ENCODE data around the gene PMF1.
A peak's percentile ranks its signal among the peaks of the same experiment; 100 is the strongest.

The PMF1 gene, protein sequence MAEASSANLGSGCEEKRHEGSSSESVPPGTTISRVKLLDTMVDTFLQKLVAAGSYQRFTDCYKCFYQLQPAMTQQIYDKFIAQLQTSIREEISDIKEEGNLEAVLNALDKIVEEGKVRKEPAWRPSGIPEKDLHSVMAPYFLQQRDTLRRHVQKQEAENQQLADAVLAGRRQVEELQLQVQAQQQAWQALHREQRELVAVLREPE

DNA sequence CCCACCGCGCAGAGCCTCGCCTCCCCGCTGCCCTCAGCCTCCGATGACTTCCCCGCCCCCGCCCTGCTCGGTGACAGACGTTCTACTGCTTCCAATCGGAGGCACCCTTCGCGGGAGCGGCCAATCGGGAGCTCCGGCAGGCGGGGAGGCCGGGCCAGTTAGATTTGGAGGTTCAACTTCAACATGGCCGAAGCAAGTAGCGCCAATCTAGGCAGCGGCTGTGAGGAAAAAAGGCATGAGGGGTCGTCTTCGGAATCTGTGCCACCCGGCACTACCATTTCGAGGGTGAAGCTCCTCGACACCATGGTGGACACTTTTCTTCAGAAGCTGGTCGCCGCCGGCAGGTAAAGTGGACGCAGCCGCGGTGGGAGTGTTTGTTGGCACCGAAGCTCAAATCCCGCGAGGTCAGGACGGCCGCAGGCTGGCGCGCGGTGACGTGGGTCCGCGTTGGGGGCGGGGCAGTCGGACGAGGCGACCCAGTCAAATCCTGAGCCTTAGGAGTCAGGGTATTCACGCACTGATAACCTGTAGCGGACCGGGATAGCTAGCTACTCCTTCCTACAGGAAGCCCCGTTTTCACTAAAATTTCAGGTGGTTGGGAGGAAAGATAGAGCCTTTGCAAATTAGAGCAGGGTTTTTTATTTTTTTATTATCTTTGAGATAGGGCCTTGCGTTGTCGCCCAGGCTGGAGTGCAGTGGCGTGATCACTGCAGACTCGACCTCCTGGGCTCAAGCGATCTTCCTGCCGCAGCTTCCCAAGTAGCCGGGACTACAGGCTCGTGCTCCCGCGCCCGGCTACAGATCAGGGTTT lies at the start of gene PMF1:
TSS of gene PMF1 (plus strand) at position 175 of the 811 bp plus-strand sequence. CDS start at position 184, 9 bp downstream.
- peak within 1 kb of the TSS; percentile 77 for H3K4me3 ChIP-seq (replicated peaks; ENCODE audit: low read depth, low read length)
- TF ChIP-seq, protein P1, sequence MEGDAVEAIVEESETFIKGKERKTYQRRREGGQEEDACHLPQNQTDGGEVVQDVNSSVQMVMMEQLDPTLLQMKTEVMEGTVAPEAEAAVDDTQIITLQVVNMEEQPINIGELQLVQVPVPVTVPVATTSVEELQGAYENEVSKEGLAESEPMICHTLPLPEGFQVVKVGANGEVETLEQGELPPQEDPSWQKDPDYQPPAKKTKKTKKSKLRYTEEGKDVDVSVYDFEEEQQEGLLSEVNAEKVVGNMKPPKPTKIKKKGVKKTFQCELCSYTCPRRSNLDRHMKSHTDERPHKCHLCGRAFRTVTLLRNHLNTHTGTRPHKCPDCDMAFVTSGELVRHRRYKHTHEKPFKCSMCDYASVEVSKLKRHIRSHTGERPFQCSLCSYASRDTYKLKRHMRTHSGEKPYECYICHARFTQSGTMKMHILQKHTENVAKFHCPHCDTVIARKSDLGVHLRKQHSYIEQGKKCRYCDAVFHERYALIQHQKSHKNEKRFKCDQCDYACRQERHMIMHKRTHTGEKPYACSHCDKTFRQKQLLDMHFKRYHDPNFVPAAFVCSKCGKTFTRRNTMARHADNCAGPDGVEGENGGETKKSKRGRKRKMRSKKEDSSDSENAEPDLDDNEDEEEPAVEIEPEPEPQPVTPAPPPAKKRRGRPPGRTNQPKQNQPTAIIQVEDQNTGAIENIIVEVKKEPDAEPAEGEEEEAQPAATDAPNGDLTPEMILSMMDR (IDR thresholded peaks at IDR 0.05; ENCODE audit: low read length, missing control alignments) = no peak
- DNase-seq (ENCODE audit: low read depth) = peak; percentile 96

DNA sequence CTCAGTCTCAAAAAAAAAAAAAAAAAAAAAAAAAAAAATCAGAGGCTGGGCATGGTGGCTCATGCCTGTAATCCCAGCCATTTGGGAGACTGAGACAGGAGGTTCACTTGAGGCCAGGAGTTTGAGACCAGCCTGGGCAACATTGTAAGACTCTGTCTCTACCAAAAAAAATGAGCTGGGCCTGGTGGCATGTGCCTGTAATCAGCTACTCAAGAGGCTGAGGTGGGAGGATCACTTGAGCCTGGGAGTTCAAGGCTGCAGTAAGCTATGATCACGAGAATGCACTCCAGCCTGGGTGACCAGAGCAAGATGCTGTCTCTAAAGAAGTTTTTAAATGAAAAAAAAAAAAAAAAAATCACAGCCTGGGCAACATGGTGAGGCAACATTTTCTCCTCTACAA lies 49.1 kb upstream of the PMF1 start:
- no peak overlapping the region for H3K4me3 ChIP-seq (replicated peaks; ENCODE audit: low read depth, low read length)
- TF ChIP-seq, protein P1 (IDR thresholded peaks at IDR 0.05; ENCODE audit: low read length, missing control alignments) = no peak
- DNase-seq (ENCODE audit: low read depth) = no peak

DNA sequence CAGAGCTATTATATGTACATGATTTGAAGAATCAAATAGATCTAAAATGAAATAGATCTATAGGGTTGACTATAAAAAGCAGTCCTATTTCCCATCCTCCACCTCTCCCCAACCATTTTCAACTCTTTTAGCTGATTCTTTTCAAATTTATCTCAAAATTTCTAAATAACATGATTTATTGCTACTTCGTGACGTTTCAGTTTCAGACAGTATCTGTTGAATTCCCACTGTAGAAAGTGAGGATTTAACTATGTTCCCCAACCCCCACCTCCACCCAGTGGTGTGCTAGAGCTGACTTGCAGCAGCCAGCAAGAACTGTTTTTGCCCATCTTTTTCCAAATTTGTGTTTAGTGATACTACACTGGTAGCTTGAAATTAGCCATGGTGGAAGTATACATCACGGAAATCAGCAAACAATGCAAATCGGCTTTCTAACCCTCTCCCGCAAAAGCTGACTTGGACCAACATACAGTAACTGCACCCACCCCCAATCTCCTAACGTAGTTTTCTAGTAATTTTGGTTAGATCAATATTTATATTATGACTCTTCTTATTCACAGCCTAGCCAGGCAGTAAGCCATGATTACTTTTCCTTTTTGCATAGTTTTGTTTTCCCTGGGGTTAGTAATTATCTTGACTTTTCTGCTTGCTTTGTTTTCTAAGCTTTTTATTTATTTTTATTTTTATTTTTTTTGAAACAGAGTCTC lies 48.5 kb upstream of the PMF1 start:
- no peak for DNase-seq (ENCODE audit: low read depth)
- TF ChIP-seq, protein P1 (IDR thresholded peaks at IDR 0.05; ENCODE audit: low read length, missing control alignments) = no peak
- H3K4me3 ChIP-seq (replicated peaks; ENCODE audit: low read depth, low read length) = no peak overlapping the region

DNA sequence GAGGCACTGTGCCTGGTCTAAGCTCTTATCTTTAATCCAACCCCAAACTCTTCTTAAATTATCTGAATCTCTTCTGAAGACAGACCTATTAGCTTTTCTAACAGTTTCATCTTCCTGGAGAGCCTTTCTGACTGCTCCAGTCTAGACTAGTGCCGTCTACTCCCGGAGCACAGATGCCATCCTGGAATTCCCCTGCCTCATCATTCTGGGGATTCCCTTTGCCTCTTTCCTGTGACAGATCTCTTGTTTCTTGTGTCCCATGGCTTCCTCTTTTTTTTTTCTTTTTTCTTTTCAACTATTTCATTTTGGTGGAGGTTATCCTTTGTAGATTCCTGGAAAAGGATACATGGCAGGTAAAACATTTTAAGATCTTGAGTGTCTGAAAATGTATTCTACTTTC lies 47.7 kb upstream of the PMF1 start:
- TF ChIP-seq, protein P1 (IDR thresholded peaks at IDR 0.05; ENCODE audit: low read length, missing control alignments) = no peak
- DNase-seq (ENCODE audit: low read depth) = no peak
- no peak overlapping the region for H3K4me3 ChIP-seq (replicated peaks; ENCODE audit: low read depth, low read length)

DNA sequence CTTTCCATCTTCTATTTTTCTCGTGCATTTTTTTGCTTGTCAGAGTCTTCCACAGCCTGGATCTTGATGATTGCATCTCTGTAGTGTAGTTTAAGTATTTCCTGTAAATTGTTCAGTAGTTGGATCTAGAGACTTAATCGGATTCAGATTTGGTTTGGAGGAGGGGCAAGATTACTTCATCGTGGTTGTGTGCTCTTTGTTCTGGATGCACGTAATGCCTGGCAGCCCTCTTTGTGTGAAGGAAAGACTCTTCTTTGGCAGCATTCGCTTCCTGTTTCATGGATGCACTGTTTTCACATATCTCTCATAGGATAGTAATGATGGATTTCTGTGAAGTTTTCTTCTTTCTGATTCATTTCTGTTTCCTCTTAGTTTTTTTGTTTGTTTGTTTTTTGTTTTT lies 45.3 kb upstream of the PMF1 start:
- H3K4me3 ChIP-seq (replicated peaks; ENCODE audit: low read depth, low read length) = no peak overlapping the region
- TF ChIP-seq, protein P1 (IDR thresholded peaks at IDR 0.05; ENCODE audit: low read length, missing control alignments) = no peak
- DNase-seq (ENCODE audit: low read depth) = peak; percentile 91

DNA sequence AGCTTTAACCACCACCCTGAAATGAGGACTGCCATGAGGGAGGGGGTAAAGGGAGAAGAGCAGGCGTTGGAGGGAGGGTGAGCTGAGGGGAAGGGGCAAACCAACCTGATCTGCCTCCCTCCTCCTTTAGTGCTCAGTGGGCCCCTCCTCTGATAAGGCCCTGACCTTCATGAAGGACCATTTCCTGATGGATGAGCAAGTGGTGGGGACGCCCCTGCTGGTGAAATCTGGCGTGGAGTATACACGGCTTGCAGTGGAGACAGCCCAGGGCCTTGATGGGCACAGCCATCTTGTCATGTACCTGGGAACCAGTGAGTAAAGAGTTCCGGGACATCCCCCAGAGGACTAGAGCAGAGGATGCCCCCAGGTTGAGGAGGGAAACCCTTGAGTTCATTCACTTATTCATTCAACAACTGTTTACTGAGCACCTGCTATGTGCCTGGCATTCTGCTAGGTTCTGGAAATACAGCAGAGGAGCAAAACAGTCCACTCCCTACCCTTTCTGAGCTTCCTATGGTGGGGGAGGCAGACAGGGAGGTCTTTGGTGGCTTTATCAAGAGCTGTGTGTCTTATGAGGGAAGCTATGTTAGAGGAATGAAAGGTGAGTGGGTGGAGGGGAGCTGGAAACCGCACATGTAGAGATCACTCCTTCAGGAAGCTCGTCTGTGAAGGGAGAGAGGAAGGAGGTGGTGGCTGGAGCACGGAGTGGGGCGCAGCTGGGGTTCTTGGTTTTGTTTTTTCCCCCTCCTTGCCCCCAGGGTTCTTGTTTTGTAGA lies 39.9 kb upstream of the PMF1 start:
- TF ChIP-seq, protein P1 (IDR thresholded peaks at IDR 0.05; ENCODE audit: low read length, missing control alignments) = no peak
- no peak for DNase-seq (ENCODE audit: low read depth)

More for the DNA sequence above, 39.9 kb upstream of the PMF1 start:
- H3K4me3 ChIP-seq (replicated peaks; ENCODE audit: low read depth, low read length) = no peak overlapping the region

Measured in fibroblast of pulmonary artery (primary cell).